Measurements from ENCODE around the gene L3MBTL1.

L3MBTL1 gene

DNA sequence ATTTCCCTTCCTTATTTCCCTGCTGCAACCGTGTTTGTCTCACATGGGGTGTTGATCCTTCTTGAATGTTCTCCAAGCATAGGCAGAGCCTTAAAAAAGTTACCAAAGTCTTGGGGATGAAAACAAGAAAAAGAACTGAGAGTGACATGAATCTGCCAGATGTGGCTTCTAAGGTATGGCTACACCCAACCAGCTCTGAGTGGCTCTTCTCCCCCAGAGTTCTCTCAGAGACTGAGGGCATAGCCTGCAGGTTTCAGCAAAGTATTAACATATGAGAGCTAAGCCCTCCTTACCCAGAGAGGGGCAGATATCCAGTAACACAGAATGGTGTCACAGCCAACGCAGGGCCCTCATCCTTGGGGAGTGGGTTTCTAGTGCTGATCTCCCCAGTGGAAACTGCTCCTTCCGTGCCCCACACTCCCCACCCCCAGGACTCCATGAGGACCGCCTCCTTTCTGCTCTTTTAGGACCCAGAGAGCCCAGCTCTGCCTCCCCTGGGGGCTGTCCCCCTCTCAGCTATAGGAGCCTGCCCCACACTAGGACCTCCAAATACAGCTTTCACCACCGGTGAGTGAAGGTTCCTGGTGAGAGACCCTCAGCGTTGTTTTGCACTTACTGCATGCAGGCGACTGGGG lies 28.0 kb downstream of the L3MBTL1 start:
- no peak overlapping the region for H3K4me3 ChIP-seq (ENCODE audit: low read length)
- TF ChIP-seq, protein P1, sequence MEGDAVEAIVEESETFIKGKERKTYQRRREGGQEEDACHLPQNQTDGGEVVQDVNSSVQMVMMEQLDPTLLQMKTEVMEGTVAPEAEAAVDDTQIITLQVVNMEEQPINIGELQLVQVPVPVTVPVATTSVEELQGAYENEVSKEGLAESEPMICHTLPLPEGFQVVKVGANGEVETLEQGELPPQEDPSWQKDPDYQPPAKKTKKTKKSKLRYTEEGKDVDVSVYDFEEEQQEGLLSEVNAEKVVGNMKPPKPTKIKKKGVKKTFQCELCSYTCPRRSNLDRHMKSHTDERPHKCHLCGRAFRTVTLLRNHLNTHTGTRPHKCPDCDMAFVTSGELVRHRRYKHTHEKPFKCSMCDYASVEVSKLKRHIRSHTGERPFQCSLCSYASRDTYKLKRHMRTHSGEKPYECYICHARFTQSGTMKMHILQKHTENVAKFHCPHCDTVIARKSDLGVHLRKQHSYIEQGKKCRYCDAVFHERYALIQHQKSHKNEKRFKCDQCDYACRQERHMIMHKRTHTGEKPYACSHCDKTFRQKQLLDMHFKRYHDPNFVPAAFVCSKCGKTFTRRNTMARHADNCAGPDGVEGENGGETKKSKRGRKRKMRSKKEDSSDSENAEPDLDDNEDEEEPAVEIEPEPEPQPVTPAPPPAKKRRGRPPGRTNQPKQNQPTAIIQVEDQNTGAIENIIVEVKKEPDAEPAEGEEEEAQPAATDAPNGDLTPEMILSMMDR (conservative IDR thresholded peaks at IDR 0.05; ENCODE audit: low read length) = no peak
- DNase-seq (ENCODE audit: low read depth) = no peak

DNA sequence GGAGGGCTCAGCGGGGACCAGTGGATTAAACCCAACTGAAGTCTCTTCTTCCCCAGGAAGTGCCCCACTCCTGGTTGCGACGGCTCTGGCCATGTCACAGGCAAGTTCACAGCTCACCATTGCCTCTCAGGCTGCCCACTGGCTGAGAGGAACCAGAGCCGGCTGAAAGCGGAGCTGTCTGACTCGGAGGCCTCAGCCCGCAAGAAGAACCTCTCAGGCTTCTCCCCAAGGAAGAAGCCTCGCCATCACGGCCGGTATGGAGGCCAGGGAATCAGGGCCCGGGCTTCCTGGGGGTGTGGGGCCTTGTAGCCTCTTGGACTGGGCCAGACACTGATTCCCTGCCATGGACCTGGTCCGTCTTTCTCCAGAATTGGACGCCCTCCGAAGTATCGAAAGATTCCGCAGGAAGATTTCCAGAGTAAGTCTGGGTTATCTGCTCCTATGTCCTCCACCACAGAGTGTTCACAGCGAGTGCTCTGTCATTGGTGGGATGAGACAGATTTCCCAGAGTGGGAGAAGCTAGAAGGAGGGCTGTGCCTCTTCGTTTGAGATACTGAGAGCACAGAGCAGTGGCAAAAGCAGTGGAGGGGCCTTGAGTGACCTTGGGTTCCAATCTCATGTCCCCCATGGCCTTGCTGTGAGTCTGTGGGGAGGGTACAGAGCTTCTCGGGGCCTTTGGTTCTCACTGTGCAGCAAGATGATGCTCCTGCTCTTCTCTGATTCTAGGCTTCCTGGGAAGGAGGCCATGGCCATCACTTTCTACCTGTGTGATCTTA lies 28.7 kb downstream of the L3MBTL1 start:
- TF ChIP-seq, protein P1 (conservative IDR thresholded peaks at IDR 0.05; ENCODE audit: low read length) = no peak
- no peak for DNase-seq (ENCODE audit: low read depth)
- no peak overlapping the region for H3K4me3 ChIP-seq (ENCODE audit: low read length)

DNA sequence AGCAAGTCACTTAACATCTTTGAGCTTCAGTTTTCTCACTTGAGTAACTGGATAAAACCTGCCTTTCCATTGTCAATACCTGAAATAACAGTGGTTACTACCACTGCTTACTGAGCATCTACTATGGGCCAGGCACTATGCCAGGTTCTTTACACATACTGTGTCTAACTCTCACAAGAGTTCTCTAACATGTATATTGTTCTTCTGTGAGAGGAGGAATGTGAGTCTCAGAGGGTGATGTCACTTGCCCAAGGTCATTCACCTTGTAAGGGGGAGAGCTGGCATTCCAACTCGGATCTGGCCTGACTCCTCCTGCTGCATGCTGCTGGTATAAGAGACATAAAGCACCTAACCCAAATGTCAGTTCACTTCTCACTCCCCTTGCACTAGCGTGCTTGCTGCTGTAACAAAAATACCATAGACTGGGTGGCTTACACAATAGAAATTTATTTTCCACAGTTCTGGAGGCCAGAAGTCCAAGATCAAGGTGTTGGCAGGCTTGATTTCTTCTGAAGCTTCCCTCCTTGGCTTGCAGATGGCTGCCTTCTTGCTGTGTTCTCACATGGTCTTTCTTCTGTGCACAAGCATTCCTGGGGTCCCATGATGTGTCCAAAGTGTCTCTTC lies 29.4 kb downstream of the L3MBTL1 start:
- H3K4me3 ChIP-seq (ENCODE audit: low read length) = no peak overlapping the region
- peak; percentile 26 for DNase-seq (ENCODE audit: low read depth)
- TF ChIP-seq, protein P1 (conservative IDR thresholded peaks at IDR 0.05; ENCODE audit: low read length) = no peak

DNA sequence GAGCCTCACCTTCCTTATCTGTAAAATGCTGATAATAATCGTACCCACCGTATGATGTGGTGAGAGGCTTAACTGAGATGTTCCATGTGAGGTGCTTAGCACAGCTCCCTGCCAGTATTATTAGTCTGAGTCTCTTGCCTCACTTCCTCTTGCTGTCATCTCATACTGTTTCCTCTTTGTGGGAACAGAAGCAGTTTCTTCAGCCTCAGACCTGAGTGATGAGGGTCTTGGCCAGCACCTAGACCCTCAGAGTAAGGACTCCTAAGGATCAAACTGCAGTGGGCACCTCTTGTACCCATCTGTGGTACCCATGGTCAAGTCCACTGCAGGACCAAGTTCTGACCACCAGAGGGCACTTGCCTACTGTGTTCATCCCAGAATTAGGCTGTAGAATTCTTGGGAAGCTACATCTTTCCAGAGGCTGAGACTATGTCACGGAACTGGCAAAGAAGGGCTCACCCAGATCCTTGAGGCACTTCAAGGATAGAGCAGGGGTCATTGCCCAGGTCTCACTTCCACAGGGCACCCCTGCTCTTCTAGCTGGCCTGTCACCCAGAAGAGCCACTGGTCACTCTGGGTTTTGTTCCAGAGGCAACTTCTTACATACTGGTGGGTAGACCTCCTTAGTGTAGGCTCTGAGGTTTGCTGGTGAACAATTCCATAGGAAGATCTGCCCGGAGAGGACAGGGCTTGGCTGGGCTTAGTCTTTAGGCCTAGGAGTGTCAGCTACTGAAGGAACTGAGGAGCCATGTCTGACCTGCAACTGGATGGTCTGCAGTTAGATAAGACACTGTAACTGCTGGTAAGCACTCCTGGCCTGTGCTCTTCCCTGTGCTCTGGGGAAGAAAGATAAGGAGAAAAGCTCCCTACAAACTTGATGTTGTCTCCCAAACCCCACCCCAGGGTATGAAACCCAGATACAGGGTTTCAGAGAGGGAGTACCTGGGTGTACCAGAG lies 30.7 kb downstream of the L3MBTL1 start:
- H3K4me3 ChIP-seq (ENCODE audit: low read length) = no peak overlapping the region
- TF ChIP-seq, protein P1 (conservative IDR thresholded peaks at IDR 0.05; ENCODE audit: low read length) = peak; percentile 99
- DNase-seq (ENCODE audit: low read depth) = peak; percentile 64

DNA sequence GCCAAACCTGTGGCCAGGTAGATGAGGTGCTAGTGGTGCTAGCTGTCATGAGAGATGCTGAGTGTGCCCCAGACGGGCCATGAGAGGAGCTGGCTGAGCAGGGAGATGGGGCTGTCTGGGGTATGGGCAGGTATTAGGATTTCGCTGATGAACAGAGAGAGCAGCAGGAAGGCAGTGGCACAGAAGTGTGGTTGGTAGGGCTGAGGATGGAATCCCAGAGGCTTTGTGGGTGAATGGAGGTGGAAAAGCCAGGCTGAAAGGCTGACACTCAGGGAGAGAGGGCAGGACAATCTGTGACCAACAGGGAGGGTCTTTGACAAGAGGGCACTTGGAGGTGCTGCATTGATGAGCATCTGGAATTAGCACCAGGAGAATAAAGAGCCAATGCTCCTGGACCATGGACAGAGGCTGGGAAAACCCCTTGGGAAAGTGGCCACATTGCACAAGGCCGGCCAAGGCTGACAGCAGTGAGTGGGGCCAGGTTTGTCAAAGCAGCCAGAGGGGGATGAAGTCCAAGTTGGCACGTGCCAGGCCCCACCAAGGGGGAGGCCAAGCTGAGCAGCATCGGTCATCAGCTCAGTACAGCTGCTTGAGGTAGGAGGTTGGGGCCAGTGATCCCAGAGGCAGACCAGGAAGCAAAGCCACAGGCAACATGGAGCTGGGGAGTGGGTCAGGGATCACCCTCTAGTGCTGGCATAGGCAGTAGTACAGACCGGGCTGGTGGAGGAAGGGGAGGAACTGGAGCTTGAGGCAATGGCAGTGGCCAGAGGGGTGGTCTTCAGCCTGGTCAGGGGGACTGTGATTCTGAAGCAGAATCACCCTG lies 31.6 kb downstream of the L3MBTL1 start:
- no peak overlapping the region for H3K4me3 ChIP-seq (ENCODE audit: low read length)
- TF ChIP-seq, protein P1 (conservative IDR thresholded peaks at IDR 0.05; ENCODE audit: low read length) = no peak
- DNase-seq (ENCODE audit: low read depth) = peak; percentile 13
